NCI-H2171 treated with DMSO at 0.1 percent for 48 hours (cell line): ENCODE measurements around the gene CHL1.
A peak's percentile ranks its signal among the peaks of the same experiment; 100 is the strongest.

Experiments used
- DNase-seq: peaks from one replicate; lab custom pipeline; 2025; lab: John Stamatoyannopoulos, UW

The CHL1 gene

DNA sequence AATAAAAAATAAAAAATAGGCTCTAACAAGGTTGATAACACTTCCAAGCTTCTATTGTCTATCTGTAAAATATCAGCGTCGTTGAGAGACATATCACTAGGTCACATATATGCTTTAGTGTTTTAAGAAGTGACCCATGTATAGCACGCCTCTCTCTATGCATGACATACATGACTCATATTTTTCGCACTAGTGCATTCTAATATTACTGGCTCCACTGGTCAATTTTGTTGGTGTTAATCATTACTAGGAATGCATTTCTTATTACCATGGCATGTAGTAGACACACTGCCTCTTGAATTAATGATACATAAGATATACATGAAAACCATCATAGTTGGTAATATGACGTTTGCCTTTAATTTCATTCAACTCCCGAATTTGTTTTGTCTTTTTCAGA, 203.1 kb downstream of the CHL1 start:
- no peak for DNase-seq

DNA sequence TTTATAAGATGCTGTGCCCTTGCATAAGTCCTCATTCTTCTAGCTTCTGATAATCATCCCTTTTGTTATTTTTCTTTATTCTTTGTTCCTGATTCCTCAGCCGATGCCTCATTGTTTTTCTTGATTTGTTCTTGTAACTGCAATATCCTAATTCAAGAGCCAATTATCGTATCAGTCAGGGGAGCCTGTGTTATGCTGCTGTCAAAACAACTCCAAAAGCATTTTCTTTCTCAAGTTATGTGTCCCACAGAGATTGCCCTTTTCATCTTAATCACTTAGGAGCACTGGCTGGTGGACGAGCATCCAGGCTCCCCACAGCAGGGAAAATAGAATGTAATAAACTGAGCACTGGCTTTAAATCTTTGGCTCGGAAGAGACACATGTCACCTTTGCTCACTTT, 207.3 kb downstream of the CHL1 start:
- DNase-seq: no peak

- no peak for DNase-seq
These were observed 212.4 kb downstream of the CHL1 start for GRCh38 chr3:409011-409410.

GRCh38 chr3:411226-411625, 214.7 kb downstream of the CHL1 start:
- DNase-seq: no peak

DNA sequence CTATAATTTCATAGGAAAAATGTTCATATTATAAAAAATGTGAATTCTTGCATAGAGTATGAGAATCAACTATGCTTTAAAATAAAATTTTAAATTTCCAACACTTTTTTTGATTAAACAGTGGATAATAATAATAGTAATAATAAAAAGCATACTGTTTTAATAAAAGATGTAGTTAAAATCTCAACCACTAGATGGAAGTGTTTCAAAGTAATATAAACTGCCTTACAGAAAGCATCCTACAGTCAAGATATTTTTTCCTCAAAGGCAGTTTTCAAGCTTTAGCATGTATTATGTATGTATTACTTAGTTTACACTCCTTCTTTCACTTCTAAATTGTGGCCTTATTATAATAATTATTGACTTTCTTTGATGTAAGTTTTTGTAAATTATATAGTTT, 217.5 kb downstream of the CHL1 start:
- DNase-seq: peak; percentile 56

GRCh38 chr3:418239-418929, 221.8 kb downstream of the CHL1 start:
- DNase-seq: no peak

DNA sequence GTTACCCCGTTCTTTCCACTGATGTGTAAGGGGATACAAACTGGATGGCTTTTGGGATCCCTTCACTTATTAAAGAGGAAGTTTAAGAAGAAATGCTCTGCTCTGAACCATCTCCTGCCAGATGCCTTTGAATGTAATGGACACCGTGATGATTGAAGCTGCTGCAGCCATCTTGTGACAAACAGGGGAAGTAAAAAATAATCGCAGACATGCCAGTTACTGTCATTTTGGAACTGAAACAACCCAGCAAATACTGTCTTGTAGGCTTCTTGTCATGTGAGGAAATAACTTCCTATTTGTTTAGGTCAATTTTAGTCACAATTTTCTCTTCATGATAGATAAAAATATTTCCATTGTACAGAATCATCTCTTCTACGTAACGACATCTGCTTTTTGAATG, 224.0 kb downstream of the CHL1 start:
- DNase-seq: no peak

DNA sequence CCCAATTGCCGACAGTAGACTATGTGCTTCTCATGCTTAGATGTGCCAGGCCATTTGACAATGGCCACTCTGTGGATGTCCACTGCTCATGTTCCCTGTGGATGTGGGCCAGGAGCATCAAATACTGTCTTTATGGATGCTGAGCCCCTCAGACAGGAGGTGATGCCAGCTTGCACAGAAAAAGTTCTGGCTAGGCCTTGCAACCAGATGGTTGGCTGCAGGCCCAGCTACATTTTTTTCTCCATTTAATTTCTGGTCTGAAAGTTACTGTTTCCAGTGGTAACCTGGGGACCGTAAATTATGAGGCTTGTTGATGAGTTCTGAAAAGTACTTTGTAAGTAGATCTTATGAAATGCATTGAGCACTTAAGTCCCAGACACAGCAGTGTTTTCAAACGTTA, 228.5 kb downstream of the CHL1 start:
- DNase-seq: peak; percentile 67

DNA sequence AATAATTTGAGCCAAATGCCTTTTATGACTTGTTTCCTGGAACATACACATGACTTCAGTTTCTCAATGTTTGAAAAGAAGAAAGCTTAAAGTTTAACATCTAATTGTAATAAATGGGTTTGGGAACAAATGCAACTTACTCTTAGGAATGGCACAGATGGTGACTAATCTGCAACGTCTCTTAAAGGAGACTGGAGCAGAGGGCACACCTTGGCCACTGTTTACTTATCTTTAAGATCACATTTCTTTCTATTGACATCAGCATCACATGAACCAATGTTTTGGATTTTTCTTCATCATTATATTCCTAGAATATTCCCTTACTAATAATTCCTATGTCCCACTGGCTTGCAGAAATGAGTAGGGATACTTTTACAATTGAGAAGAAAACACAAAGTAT, 229.5 kb downstream of the CHL1 start:
- peak; percentile 25 for DNase-seq

DNA sequence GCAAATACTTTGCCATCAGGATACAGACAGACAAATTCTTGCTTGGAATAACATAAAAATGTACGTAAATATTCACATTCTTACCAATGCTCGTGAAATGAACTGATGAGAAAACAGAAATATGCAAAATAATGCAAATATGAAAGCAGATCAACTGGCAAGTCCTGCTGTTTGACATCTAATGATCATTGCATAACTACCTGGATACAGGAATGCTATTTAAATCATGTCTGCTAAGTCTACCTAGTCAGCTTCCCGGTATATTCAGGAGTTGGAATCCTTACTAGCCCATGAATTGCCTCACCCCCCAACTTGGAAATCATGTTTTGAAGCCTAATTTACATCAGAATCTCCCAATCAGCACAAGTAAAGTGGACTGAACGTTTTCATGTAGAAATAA, 230.6 kb downstream of the CHL1 start:
- no peak for DNase-seq

DNA sequence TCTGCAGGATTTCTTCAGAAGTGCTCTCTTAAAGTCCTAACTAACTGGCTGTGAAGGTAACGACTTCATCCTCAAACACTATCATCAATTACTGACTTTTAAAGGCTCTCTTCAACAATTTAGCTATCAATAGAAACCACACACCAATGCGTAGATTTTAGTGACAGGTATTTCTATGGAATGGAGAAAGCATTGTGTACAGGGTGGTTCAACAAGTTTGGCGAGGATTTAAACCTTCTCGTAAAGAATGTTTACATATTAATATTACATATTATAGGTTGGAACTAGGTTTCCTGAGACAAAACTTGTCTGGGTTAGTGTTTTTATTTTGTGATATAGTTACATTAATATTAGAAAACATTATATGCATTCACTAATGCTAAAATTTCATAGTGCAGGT, 233.6 kb downstream of the CHL1 start:
- DNase-seq: no peak

DNA sequence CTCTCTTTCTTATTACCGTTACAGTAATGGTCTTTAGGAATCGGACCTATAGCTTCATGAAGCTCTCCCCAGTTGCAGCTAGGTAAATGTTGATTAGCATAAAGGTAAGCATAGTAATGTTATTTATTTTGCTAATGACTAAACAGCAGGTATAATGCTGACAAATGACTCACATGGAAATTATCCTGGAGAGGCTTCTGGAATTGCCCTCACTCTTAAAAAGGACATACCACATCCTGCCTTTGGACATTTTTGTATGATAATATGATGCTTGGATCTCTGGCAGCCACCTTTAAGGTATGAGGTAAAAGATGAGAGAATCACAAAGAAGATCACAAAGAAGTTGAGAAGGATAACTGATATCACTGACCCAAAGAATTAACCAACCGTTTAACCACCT, 238.6 kb downstream of the CHL1 start:
- DNase-seq: no peak

- DNase-seq: no peak
These were observed 239.5 kb downstream of the CHL1 start for GRCh38 chr3:436053-436452.

DNA sequence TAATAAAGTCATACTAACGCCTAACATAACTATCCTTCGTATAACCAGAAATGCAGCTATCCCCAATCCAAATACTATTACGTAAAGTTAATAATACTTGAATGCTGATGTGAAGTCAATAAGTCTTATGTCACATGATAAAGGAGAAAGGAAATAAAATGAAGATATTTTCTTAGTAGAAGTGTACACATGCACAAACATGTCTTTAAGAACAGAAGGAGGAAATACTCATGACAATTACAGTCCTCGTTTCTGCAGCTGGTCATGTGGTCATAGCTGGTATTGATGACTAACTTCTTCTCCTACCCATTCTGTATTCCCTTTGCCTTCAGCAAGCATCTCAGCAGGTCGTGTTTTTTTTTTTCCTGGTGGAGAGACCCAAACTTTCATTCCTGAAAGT, 244.3 kb downstream of the CHL1 start:
- DNase-seq: no peak

- no peak for DNase-seq
These were observed 249.4 kb downstream of the CHL1 start for GRCh38 chr3:445960-446359.

- no peak for DNase-seq
These were observed 251.1 kb downstream of the CHL1 start for GRCh38 chr3:447671-448070.

- no peak for DNase-seq
These were observed 253.1 kb downstream of the CHL1 start for GRCh38 chr3:449711-450110.

DNA sequence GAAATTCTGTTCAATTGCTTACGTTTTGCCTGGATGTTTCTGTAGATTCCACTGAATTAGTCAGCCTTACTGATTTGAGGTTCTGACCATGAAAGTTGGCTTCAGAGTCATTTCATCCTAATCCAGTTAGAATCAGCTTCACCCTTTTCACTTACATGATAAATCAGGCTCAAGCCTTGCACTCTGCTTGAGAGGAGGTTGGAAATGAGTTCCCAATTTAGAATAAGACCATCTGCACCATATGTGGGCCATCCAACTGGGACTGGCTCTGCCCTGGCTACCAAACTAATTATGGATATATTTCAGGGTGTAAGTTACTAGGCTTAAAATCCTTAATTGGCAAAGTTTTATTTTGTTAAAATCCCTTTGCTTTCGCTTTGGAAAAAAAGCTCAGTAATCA, 255.7 kb downstream of the CHL1 start:
- DNase-seq: no peak

DNA sequence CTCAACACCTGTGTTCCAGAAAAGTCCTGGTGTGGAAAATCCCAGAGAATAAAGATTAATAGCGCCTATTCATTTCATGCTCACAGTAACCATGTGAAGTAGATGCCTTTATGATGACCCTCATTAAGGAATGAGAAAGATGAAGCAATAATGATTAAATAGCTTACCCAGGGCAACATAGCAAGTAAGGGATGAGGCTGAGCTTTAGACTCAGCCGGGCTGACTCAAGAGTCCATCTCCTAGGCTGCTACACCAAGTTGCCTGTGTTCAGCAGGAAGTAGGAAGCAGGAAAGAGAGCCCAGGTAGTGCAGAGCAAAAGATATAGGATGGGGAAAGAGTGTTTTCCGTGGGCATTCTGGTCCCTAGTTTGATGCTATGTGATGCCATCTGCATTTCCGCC, 256.5 kb downstream of the CHL1 start:
- no peak for DNase-seq

DNA sequence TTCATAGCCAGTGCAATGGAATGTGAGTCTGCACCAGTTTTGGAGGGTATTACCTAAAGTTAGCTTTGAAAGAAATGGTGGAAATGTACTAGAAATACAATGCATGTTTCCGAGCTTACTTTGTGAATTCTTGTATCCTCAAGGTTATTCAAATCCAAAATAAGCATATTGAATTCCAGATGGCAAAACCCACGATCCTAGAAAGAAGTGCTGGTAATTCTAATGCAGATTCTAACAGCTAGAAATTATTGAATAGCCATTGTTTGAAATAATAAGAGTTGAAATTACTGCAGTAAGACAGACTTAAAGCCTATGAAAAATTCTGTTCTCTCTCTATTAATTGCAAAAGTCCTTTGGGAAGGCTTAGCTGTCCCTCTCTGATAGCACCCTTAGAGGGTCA, 258.4 kb downstream of the CHL1 start:
- no peak for DNase-seq

DNA sequence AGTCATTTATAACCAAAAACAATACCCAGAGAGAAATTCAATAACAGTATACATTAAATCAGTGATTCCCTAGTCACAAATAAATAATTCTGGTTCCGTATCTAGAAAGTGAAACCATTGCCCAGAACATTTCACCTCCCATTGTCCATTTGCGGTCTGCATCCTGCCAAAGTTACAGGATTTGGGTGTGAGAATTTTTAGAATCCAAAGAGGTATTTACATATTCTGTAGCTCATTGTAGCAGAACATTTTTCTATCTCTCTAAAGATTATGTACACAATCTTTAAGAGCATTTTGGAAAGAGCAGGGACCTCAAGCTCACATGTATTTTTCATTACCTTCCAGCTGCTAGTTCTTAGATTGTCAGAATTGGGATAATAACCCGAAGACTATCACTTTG, 261.6 kb downstream of the CHL1 start:
- no peak for DNase-seq

GRCh38 chr3:458653-459310, 262.2 kb downstream of the CHL1 start:
- DNase-seq: no peak
